WTC11 (cell line): ENCODE measurements around the gene PARD3B. TPM values are rescaled to one million over a fixed set of nuclear protein-coding genes. Genes with fewer than 3 reads are reported as not detected.

Source experiments
- ATAC-seq: fragments of 200-7000 bp; cut with Tn5 transposase; 2 replicates; pipeline ENCODE4 v1.10.0; 2021; ENCODE audit warnings: mild to moderate bottlenecking, moderate library complexity
- CTCF ChIA-PET: fragments of 300-600 bp; sonication (Branson Sonifier 250); formaldehyde crosslinking; loops from one replicate; lab custom pipeline; 2021; ENCODE audit warnings: antibody characterized with exemption; lab: Charles Lee
- POLR2A ChIA-PET: fragments of 350-600 bp; sonication (Branson Sonifier 250); formaldehyde crosslinking; loops from one replicate; lab custom pipeline; 2021; ENCODE audit warnings: antibody characterized with exemption; lab: Charles Lee
- DNase-seq: peaks from one replicate; pipeline ENCODE4 v3.0.0; 2021; ENCODE audit warnings: low spot score
- H3K27ac Mint-ChIP-seq: 2 replicates; pipeline ENCODE4 v1.8.0; 2021; ENCODE audit warnings: mixed read lengths
- H3K27me3 Mint-ChIP-seq: 2 replicates; pipeline ENCODE4 v1.8.0; 2021; ENCODE audit warnings: low read depth, mild to moderate bottlenecking, moderate library complexity, mixed read lengths
- H3K36me3 Mint-ChIP-seq: 2 replicates; pipeline ENCODE4 v1.8.0; 2021; ENCODE audit warnings: mixed read lengths
- H3K4me1 Mint-ChIP-seq: 2 replicates; pipeline ENCODE4 v1.8.0; 2022; ENCODE audit warnings: mixed read lengths
- H3K4me3 Mint-ChIP-seq: 2 replicates; pipeline ENCODE4 v1.8.0; 2021; ENCODE audit warnings: mild to moderate bottlenecking, moderate library complexity, mixed read lengths
- H3K9me3 Mint-ChIP-seq: 2 replicates; pipeline ENCODE4 v1.8.0; 2021; ENCODE audit warnings: mixed read lengths
- ATF3 ChIP-seq: sonication (generic); formaldehyde crosslinking; conservative IDR thresholded peaks from 2 replicates; pipeline ENCODE4 v1.8.1; 2022; ENCODE audit warnings: mild to moderate bottlenecking, missing genetic modification reagents
- ATF6 ChIP-seq: sonication (generic); formaldehyde crosslinking; IDR thresholded peaks from 2 replicates; pipeline ENCODE4 v1.8.1; 2023; ENCODE audit warnings: mild to moderate bottlenecking, missing genetic modification reagents
- CREB1 ChIP-seq: sonication (generic); formaldehyde crosslinking; IDR thresholded peaks from 2 replicates; pipeline ENCODE4 v1.8.0; 2023; ENCODE audit warnings: mild to moderate bottlenecking, missing genetic modification reagents
- CTCF ChIP-seq: fragments of 200-600 bp; IDR thresholded peaks from 2 replicates; pipeline ENCODE4 v1.8.0; 2022; ENCODE audit warnings: antibody characterized with exemption
- E2F5 ChIP-seq: sonication (generic); formaldehyde crosslinking; IDR thresholded peaks from 2 replicates; pipeline ENCODE4 v1.8.1; 2022; ENCODE audit warnings: mild to moderate bottlenecking, moderate library complexity, missing genetic modification reagents
- EMX1 ChIP-seq: fragments of 250-450 bp; sonication (Bioruptor Pico); IDR thresholded peaks from 2 replicates; pipeline ENCODE4 v1.8.0; 2021; ENCODE audit warnings: mild to moderate bottlenecking
- ESRRA ChIP-seq: sonication (generic); formaldehyde crosslinking; IDR thresholded peaks from 2 replicates; pipeline ENCODE4 v1.8.1; 2022; ENCODE audit warnings: mild to moderate bottlenecking, missing genetic modification reagents, borderline replicate concordance
- GTF2I ChIP-seq: fragments of 250-450 bp; sonication (Bioruptor Pico); conservative IDR thresholded peaks from 2 replicates; pipeline ENCODE4 v1.4.0; 2021; ENCODE audit warnings: mild to moderate bottlenecking
- HMGXB4 ChIP-seq: sonication (generic); formaldehyde crosslinking; IDR thresholded peaks from 2 replicates; pipeline ENCODE4 v1.8.1; 2023; ENCODE audit warnings: mild to moderate bottlenecking, moderate library complexity, missing genetic modification reagents
- MXD4 ChIP-seq: fragments of 250-450 bp; sonication (Bioruptor Pico); IDR thresholded peaks from 2 replicates; pipeline ENCODE4 v1.8.0; 2021; ENCODE audit warnings: mild to moderate bottlenecking, moderate library complexity, borderline replicate concordance
- NFE2L1 ChIP-seq: sonication (generic); formaldehyde crosslinking; IDR thresholded peaks from 2 replicates; pipeline ENCODE4 v1.8.1; 2023; ENCODE audit warnings: missing genetic modification reagents
- NFYB ChIP-seq: sonication (generic); formaldehyde crosslinking; conservative IDR thresholded peaks from 2 replicates; pipeline ENCODE4 v1.8.0; 2022; ENCODE audit warnings: low read depth, missing genetic modification reagents
- NR3C1 ChIP-seq: sonication (generic); formaldehyde crosslinking; conservative IDR thresholded peaks from 2 replicates; pipeline ENCODE4 v1.8.1; 2023; ENCODE audit warnings: low read depth, mild to moderate bottlenecking, missing genetic modification reagents
- PRDM15 ChIP-seq: sonication (generic); formaldehyde crosslinking; IDR thresholded peaks from 2 replicates; pipeline ENCODE4 v1.8.0; 2022; ENCODE audit warnings: missing genetic modification reagents
- RELA ChIP-seq: sonication (generic); formaldehyde crosslinking; IDR thresholded peaks from 2 replicates; pipeline ENCODE4 v1.8.1; 2022; ENCODE audit warnings: missing genetic modification reagents, mild to moderate bottlenecking, borderline replicate concordance
- RORB ChIP-seq: fragments of 250-450 bp; sonication (Bioruptor Pico); IDR thresholded peaks from 2 replicates; pipeline ENCODE4 v1.9.0; 2021; ENCODE audit warnings: mild to moderate bottlenecking
- SP1 ChIP-seq: sonication (generic); formaldehyde crosslinking; conservative IDR thresholded peaks from 2 replicates; pipeline ENCODE4 v1.8.1; 2022; ENCODE audit warnings: missing genetic modification reagents
- TCF7 ChIP-seq: sonication (generic); formaldehyde crosslinking; IDR thresholded peaks from 2 replicates; pipeline ENCODE4 v1.8.0; 2022; ENCODE audit warnings: mild to moderate bottlenecking, low read depth, missing genetic modification reagents, moderate library complexity
- ZMAT4 ChIP-seq: fragments of 250-450 bp; sonication (Bioruptor Pico); IDR thresholded peaks from 2 replicates; pipeline ENCODE4 v1.9.0; 2021; ENCODE audit warnings: mild to moderate bottlenecking
- ZNF232 ChIP-seq: sonication (generic); formaldehyde crosslinking; IDR thresholded peaks from 2 replicates; pipeline ENCODE4 v1.8.0; 2022; ENCODE audit warnings: mild to moderate bottlenecking, missing genetic modification reagents
- ZNF396 ChIP-seq: fragments of 250-450 bp; sonication (Bioruptor Pico); IDR thresholded peaks from 2 replicates; pipeline ENCODE4 v1.8.0; 2021; ENCODE audit warnings: mild to moderate bottlenecking, moderate library complexity, borderline replicate concordance
- ZNF416 ChIP-seq: fragments of 250-450 bp; sonication (Bioruptor Pico); IDR thresholded peaks from 2 replicates; pipeline ENCODE4 v1.9.0; 2021; ENCODE audit warnings: mild to moderate bottlenecking, inconsistent platforms
- ZNF512 ChIP-seq: sonication (generic); formaldehyde crosslinking; IDR thresholded peaks from 2 replicates; pipeline ENCODE4 v1.8.1; 2022; ENCODE audit warnings: missing genetic modification reagents, borderline replicate concordance
- total RNA-seq: library from RNA; stranded (reverse); gene quantifications from 3 replicates; pipeline ENCODE4 v1.2.3, GENCODE V29; 2021

PARD3B gene
- total RNA-seq, 1 experiment from 2014 or later: 5.6 TPM

GRCh38 chr2:205477016-205477705 lies 931.9 kb downstream of the PARD3B start:
- Mint-ChIP-seq H3K4me3 (no peak overlapping the region), H3K27me3 (no peaks in the 10 kb centered on the region), H3K36me3 (no peaks in the 10 kb centered on the region), H3K27ac (no peak overlapping the region), H3K9me3 (peaks cover 8% of the 10 kb centered on the region; the same call in 1 of the 2 replicates), H3K4me1 (peaks cover 12% of the 10 kb centered on the region)
- ChIA-PET POLR2A (no interaction called here), CTCF (no interaction called here)
- ATAC-seq (no peak), DNase-seq (no peak)
- TF ChIP-seq MXD4 (CRISPR knock-in tag) (no peak), TCF7 (CRISPR knock-in tag) (no peak), RORB (no peak), SP1 (CRISPR knock-in tag) (no peak), ATF3 (CRISPR knock-in tag) (no peak), ZMAT4 (CRISPR knock-in tag) (no peak), CREB1 (no peak), ZNF396 (CRISPR knock-in tag) (no peak), ZNF232 (CRISPR knock-in tag) (no peak), ZNF512 (no peak), HMGXB4 (no peak), EMX1 (CRISPR knock-in tag) (no peak), ATF6 (no peak)

GRCh38 chr2:205481861-205482260 lies 936.6 kb downstream of the PARD3B start:
- DNase-seq (no peak), ATAC-seq (peak; percentile 9)
- POLR2A ChIA-PET: no interaction called here
- CTCF ChIA-PET: no interaction called here
- Mint-ChIP-seq H3K4me1 (peaks cover 7% of the 10 kb centered on the region; the same call in 1 of the 2 replicates), H3K27me3 (no peaks in the 10 kb centered on the region), H3K4me3 (no peak overlapping the region), H3K9me3 (peaks cover 11% of the 10 kb centered on the region; the same call in 1 of the 2 replicates), H3K27ac (no peak overlapping the region), H3K36me3 (no peaks in the 10 kb centered on the region)
- TF ChIP-seq E2F5 (no peak), GTF2I (CRISPR knock-in tag) (no peak), RELA (CRISPR knock-in tag) (no peak), NFE2L1 (CRISPR knock-in tag) (no peak), NR3C1 (no peak), ZNF416 (CRISPR knock-in tag) (no peak), PRDM15 (CRISPR knock-in tag) (no peak), CTCF (no peak), ESRRA (CRISPR knock-in tag) (no peak), NFYB (CRISPR knock-in tag) (no peak), ZNF232 (CRISPR knock-in tag) (no peak)
